H1 (cell line): Measurements from ENCODE around the gene LRP8. TPM values are rescaled to one million over a fixed set of nuclear protein-coding genes. Genes with fewer than 3 reads are reported as not detected.

Experiments
- CTCF ChIA-PET: fragments of 300-600 bp; sonication (Branson Sonifier 250); formaldehyde crosslinking; loops from one replicate; lab custom pipeline; 2021; ENCODE audit not compliant: partially characterized antibody; lab: Charles Lee
- POLR2A ChIA-PET: fragments of 300-600 bp; sonication (Branson Sonifier 250); formaldehyde crosslinking; loops from one replicate; lab custom pipeline; 2021; ENCODE audit warnings: inconsistent platforms; ENCODE audit not compliant: partially characterized antibody; lab: Charles Lee
- DNase-seq, 2 experiments: peaks; one replicate each; pipeline versions ENCODE4 v3.0.0 to v3.0.0-alpha.2; 2010 to 2022; ENCODE audit warnings: low spot score in 2 of 2, low read depth in 1 of 2, mixed read lengths in 1 of 2
- FAIRE-seq: peaks from 2 replicates; lab custom pipeline; 2011; peaks lifted over from hg19 to GRCh38; lab: Jason Lieb, UNC
- H2AFZ ChIP-seq: 2 replicates; pipeline ENCODE4 v1.8.1; 2012; ENCODE audit warnings: low read length, inconsistent platforms
- H2AK5ac ChIP-seq: 2 replicates; pipeline ENCODE4 v1.6.1; 2013; ENCODE audit warnings: low read depth, low read length
- H2BK120ac ChIP-seq: replicated peaks from 2 replicates; pipeline ENCODE3; 2013; ENCODE audit warnings: low read depth, low read length, inconsistent platforms
- H2BK12ac ChIP-seq: 2 replicates; pipeline ENCODE4 v1.6.1; 2013; ENCODE audit warnings: low read depth, low read length
- H2BK15ac ChIP-seq: 2 replicates; pipeline ENCODE4 v1.6.1; 2013; ENCODE audit warnings: low read length
- H2BK20ac ChIP-seq: 2 replicates; pipeline ENCODE4 v1.6.1; 2013; ENCODE audit warnings: low read length
- H2BK5ac ChIP-seq: 2 replicates; pipeline ENCODE4 v1.6.1; 2013; ENCODE audit warnings: low read depth, low read length
- H3K14ac ChIP-seq: 2 replicates; pipeline ENCODE4 v1.6.1; 2013; ENCODE audit warnings: inconsistent platforms; ENCODE audit not compliant: insufficient read length
- H3K18ac ChIP-seq: 2 replicates; pipeline ENCODE4 v1.6.1; 2013; ENCODE audit warnings: low read length; ENCODE audit errors: extremely low read depth
- H3K23ac ChIP-seq: 2 replicates; pipeline ENCODE4 v1.6.1; 2013; ENCODE audit warnings: inconsistent platforms; ENCODE audit not compliant: insufficient read length
- H3K23me2 ChIP-seq: 2 replicates; pipeline ENCODE4 v1.6.1; 2013; ENCODE audit warnings: low read depth, low read length
- H3K27ac ChIP-seq: 2 replicates; pipeline ENCODE4 v1.6.1; 2011; ENCODE audit warnings: low read depth, low read length, inconsistent platforms
- H3K27me3 ChIP-seq, 4 experiments: replicated peaks in 1 of 4; 1 replicate in 1 of 4; 2 replicates in 3 of 4; pipeline versions ENCODE4 v1.6.1 to v1.8.1; 2011 to 2013; ENCODE audit warnings: low read length in 3 of 4, mild to moderate bottlenecking in 3 of 4, inconsistent platforms in 2 of 4, mixed read lengths in 2 of 4, moderate library complexity in 1 of 4; ENCODE audit not compliant: control insufficient read depth in 3 of 4, insufficient read depth in 3 of 4; ENCODE audit errors: extremely low read depth in 1 of 4
- H3K36me3 ChIP-seq, 4 experiments: 2 replicates each; pipeline versions ENCODE4 v1.6.1 to v1.8.1; 2011 to 2013; ENCODE audit warnings: mild to moderate bottlenecking in 4 of 4, low read length in 3 of 4, moderate library complexity in 2 of 4, control low read depth in 1 of 4, inconsistent platforms in 1 of 4; ENCODE audit not compliant: insufficient read depth in 4 of 4, control insufficient read depth in 2 of 4
- H3K4ac ChIP-seq: replicated peaks from 2 replicates; pipeline ENCODE3; 2013; ENCODE audit warnings: low read length, low read depth, mixed read lengths, inconsistent platforms; ENCODE audit not compliant: insufficient read length
- H3K4me1 ChIP-seq, 4 experiments: replicated peaks in 1 of 4; 1 replicate in 1 of 4; 2 replicates in 3 of 4; pipeline versions ENCODE4 v1.6.1 to v1.8.1; 2011 to 2013; ENCODE audit warnings: low read length in 3 of 4, inconsistent platforms in 2 of 4, mixed read lengths in 1 of 4; ENCODE audit not compliant: insufficient read depth in 4 of 4, control insufficient read depth in 3 of 4
- H3K4me2 ChIP-seq, 2 experiments: 2 replicates each; pipeline versions ENCODE4 v1.6.1 to v1.8.1; 2011 to 2013; ENCODE audit warnings: low read depth in 2 of 2, low read length in 2 of 2, control low read depth in 1 of 2, inconsistent platforms in 1 of 2, mild to moderate bottlenecking in 1 of 2; ENCODE audit not compliant: insufficient read depth in 1 of 2
- H3K4me3 ChIP-seq, 4 experiments: fragments of 200-600, 300-600 bp in 1 of 4; sonication (generic), shearing (Covaris generic), sonication (Bioruptor Twin) in 1 of 4; 2 replicates each; pipeline versions ENCODE4 v1.5.1 to v1.8.1; 2011 to 2016; ENCODE audit warnings: low read length in 4 of 4, low read depth in 3 of 4, control low read depth in 2 of 4, inconsistent platforms in 2 of 4, mild to moderate bottlenecking in 2 of 4, mixed read lengths in 1 of 4, moderate library complexity in 1 of 4; ENCODE audit not compliant: insufficient read depth in 2 of 4; ENCODE audit errors: extremely low read depth in 1 of 4
- H3K56ac ChIP-seq: replicated peaks from 2 replicates; pipeline ENCODE3; 2013; ENCODE audit warnings: low read depth, mild to moderate bottlenecking, mixed read lengths, low read length, inconsistent platforms; ENCODE audit not compliant: insufficient read length
- H3K79me1 ChIP-seq: 2 replicates; pipeline ENCODE4 v1.6.1; 2013; ENCODE audit warnings: low read depth, low read length, control low read depth
- H3K79me2 ChIP-seq, 2 experiments: 2 replicates each; pipeline versions ENCODE4 v1.6.1 to v1.8.1; 2012 to 2013; ENCODE audit warnings: low read length in 2 of 2, mild to moderate bottlenecking in 2 of 2, inconsistent platforms in 1 of 2; ENCODE audit not compliant: insufficient read depth in 2 of 2, control insufficient read depth in 1 of 2
- H3K9ac ChIP-seq, 4 experiments: replicated peaks in 1 of 4; 1 replicate in 1 of 4; 2 replicates in 3 of 4; pipeline versions ENCODE4 v1.6.1 to v1.8.1; 2011 to 2013; ENCODE audit warnings: low read depth in 3 of 4, low read length in 3 of 4, control low read depth in 2 of 4, mild to moderate bottlenecking in 2 of 4, moderate library complexity in 2 of 4, inconsistent platforms in 1 of 4; ENCODE audit errors: extremely low read depth in 1 of 4
- H3K9me3 ChIP-seq, 2 experiments: 2 replicates each; pipeline versions ENCODE4 v1.6.1 to v1.8.1; 2012 to 2013; ENCODE audit warnings: mild to moderate bottlenecking in 2 of 2, moderate library complexity in 2 of 2, control low read depth in 1 of 2, inconsistent platforms in 1 of 2, low read depth in 1 of 2, low read length in 1 of 2, mixed read lengths in 1 of 2; ENCODE audit not compliant: insufficient read depth in 2 of 2
- H4K20me1 ChIP-seq, 2 experiments: replicated peaks in 1 of 2; 2 replicates each; pipeline versions ENCODE3 to v1.8.1; 2011 to 2013; ENCODE audit warnings: inconsistent platforms in 2 of 2, low read length in 2 of 2, mild to moderate bottlenecking in 1 of 2; ENCODE audit not compliant: insufficient read depth in 2 of 2, control insufficient read depth in 1 of 2
- H4K5ac ChIP-seq: 2 replicates; pipeline ENCODE4 v1.6.1; 2013; ENCODE audit warnings: low read length, low read depth, mixed read lengths, inconsistent platforms; ENCODE audit not compliant: insufficient read length
- H4K8ac ChIP-seq: 2 replicates; pipeline ENCODE4 v1.8.0; 2013; ENCODE audit warnings: mild to moderate bottlenecking, moderate library complexity, low read length, inconsistent platforms; ENCODE audit not compliant: insufficient read depth; ENCODE audit errors: extremely low read depth
- H4K91ac ChIP-seq: replicated peaks from 2 replicates; pipeline ENCODE3; 2013; ENCODE audit warnings: low read length, mixed read lengths, inconsistent platforms; ENCODE audit not compliant: insufficient read length
- JUN ChIP-seq: IDR thresholded peaks from 2 replicates; pipeline ENCODE4 v1.6.1; 2011; ENCODE audit warnings: low read depth, mild to moderate bottlenecking, improper control_type of control experiment, low read length
- POLR2A ChIP-seq, 2 experiments: IDR thresholded peaks; 1 replicate in 1 of 2; 2 replicates in 1 of 2; pipeline ENCODE4 v1.6.1; 2011; ENCODE audit warnings: low read depth in 2 of 2, low read length in 2 of 2, mild to moderate bottlenecking in 2 of 2; ENCODE audit errors: control extremely low read depth in 1 of 2
- WGBS, 2 experiments: shearing (Covaris generic) in 1 of 2; methylation state at CpG; one replicate each; pipeline versions ENCODE4 v1.1.6 to v1.1.7; 2013 to 2015; ENCODE audit warnings: low lambda C conversion rate in 2 of 2, mixed read lengths in 2 of 2, inconsistent platforms in 1 of 2, low coverage in 1 of 2, missing lambda C conversion rate in 1 of 2; ENCODE audit not compliant: insufficient replicate concordance in 2 of 2, insufficient coverage in 1 of 2, insufficient read length in 1 of 2; ENCODE audit errors: extremely low coverage in 1 of 2, missing lambda C conversion rate in 1 of 2; 5-methylcytosine and 5-hydroxymethylcytosine counted together
- polyA plus RNA-seq, 7 experiments: library from polyadenylated mRNA; depleted of rRNA in 3 of 7; stranded (reverse) in 5 of 7; unstranded in 2 of 7; fragments of >200 nt in 5 of 7; fragments of 200-250 nt in 2 of 7; gene quantifications; 1 replicate in 5 of 7; 2 replicates in 1 of 7; 4 replicates in 1 of 7; pipeline versions ENCODE4 v1.2.1 to v1.2.3, GENCODE V29; 2011 to 2013; ENCODE audit warnings: missing spikeins in 2 of 7, mixed read lengths in 2 of 7
- total RNA-seq: library from RNA; stranded (reverse); fragmentation: NEBNext Ultra II Directional; extraction: Animal tissue kit (Norgen Biotek cat#: 25700); gene quantifications from 2 replicates; pipeline ENCODE4 v1.2.1, GENCODE V29; 2021

LRP8 gene
- total and polyA plus RNA-seq, 2 of the 8 experiments (the other 6 are each of a cell fraction or from before 2014, with no cell fraction given), result 63.2 to 66.4 TPM

DNA sequence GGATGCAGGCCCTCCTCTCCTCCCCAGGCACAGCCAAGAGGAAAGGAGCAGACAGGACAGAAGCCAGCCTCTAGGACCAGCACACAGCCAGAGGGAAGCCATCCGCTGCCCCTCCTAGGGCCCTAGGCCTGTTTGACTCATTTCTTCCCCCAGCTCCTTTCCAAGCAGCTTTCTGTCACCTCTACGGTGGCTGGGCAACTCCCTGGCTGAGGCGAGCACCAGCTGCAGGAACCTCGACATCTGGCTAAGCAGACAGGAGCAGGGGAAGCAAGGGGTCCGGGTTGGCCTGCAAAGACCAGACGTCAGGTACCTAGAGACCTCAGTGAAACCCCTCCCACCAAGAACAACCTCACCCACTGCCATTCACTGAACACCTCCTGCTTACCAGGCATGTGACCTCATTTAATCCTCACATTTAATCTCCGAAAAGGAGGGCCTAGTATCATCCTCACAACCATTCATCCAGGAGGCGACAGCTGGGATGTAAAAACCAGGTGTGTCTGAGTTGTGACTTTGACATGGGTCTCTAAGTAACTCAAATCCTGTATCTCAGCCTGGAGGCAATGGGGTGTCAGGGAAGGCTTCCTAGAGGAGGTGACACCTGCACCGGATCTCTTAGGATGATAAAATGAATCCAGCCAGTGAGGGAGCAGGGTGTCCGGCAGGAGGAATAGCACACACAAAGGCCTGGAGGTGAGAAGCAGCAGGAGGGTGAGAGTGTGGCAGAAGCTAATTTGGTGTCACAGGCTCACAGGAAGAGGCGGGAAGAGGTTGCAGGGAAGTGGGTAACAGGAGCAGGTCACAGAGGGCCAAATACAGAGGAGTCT is 5.9 kb downstream of the LRP8 start:
- Histone ChIP-seq H4K20me1 (peaks cover 24 to 48% of the 10 kb centered on the region in 2 experiments), H2AK5ac (peak overlapping the region; percentile 39; the same call in 1 of the 2 replicates), H3K79me2 (peaks cover 16 to 78% of the 10 kb centered on the region in 2 experiments), H3K4ac (no peak overlapping the region), H3K56ac (no peak overlapping the region), H3K4me1 (peaks cover 4 to 13% (median 9%) of the 10 kb centered on the region in 4 experiments), H2BK15ac (no peak overlapping the region), H3K27me3 (no peaks in the 10 kb centered on the region), H2BK120ac (no peak overlapping the region), H3K14ac (no peak overlapping the region), H4K5ac (no peak overlapping the region), H3K36me3 (peaks cover 21 to 62% (median 26%) of the 10 kb centered on the region in 4 experiments), H3K79me1 (peaks cover 58% of the 10 kb centered on the region), H3K18ac (no peak overlapping the region), H3K4me2 (no peak overlapping the region), H2AFZ (no peak overlapping the region), H3K9ac (no peak overlapping the region), H3K4me3 (no peak overlapping the region), H2BK20ac (no peak overlapping the region), H3K9me3 (no peaks in the 10 kb centered on the region), H4K91ac (no peak overlapping the region), H3K27ac (no peak overlapping the region), H2BK5ac (no peak overlapping the region), H3K23ac (no peak overlapping the region), H2BK12ac (no peak overlapping the region), H4K8ac (no peak overlapping the region), H3K23me2 (peaks cover 8% of the 10 kb centered on the region)
- no peak for DNase-seq
- FAIRE-seq, result no peak
- CTCF ChIA-PET, result interaction anchor here (0.9 to 3.7 kb wide), 8 partner anchors 10 to 315 kb away, joined by 3 to 18 read pairs (median 4); no protein-coding TSS in a partner anchor
- TF ChIP-seq POLR2A (IDR thresholded peaks at IDR 0.05; ENCODE audit: control extremely low read depth in 1 of 2, low read depth in 2 of 2, low read length in 2 of 2) (0 out of 3 replicates have a peak, but pooled peaks of 1 of the 2 experiments have one; percentile 7), JUN (no peak)
- POLR2A ChIA-PET, result interaction anchor here (1.3 kb wide), 1 partner anchor 44 kb away, joined by 7 read pairs; no protein-coding TSS in a partner anchor
- WGBS, 2 experiments, result 87% methylated on average over 11 of the region's 11 CpGs; no CpG with 5 or more reads in 1 of the 2 experiments
